ENCODE data around the gene NR6A1.
"Not testable (repeated sequence)": the region's sequence is repeated elsewhere in the genome, so short reads cannot be mapped to it uniquely, and the experiment has no call there.

Gene NR6A1

DNA sequence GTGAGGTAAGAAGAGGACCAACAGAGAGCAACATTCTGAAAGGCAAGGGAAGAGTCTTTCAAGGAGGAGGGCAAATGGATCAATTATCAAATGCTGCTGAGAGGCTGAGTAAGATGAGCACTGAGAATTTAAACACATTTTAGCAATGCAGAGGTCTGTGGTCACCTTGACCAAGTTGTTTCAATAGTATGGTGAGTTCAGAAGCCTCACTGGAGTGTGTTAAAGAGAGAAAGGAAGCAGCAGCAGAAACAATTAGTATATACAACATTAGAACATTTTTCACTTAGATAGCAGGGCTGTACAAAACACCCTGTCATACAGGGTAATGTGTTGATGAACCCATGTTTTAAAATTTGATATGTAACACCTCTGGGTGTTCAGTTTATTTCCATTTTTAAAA, 131.5 kb downstream of the NR6A1 start:
- no peak for DNase-seq

DNA sequence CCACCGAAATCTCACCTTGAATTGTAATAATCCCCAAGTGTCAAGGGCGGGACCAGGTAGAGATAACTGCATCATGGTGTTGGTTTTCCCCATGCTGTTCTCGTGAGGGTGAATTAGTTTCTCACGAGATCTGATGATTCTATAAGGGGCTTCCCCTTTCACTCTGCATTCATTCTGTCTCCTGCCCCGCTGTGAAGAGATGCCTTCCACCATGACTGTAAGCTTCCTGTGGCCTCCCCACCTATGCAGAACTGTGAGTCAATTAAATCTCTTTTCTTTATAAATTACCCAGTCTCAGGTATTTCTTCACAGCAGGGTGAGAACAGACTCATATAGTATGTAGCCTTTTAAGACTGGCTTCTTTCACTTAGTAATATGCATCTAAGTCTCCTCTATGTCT, 135.8 kb downstream of the NR6A1 start:
- no peak for DNase-seq

DNA sequence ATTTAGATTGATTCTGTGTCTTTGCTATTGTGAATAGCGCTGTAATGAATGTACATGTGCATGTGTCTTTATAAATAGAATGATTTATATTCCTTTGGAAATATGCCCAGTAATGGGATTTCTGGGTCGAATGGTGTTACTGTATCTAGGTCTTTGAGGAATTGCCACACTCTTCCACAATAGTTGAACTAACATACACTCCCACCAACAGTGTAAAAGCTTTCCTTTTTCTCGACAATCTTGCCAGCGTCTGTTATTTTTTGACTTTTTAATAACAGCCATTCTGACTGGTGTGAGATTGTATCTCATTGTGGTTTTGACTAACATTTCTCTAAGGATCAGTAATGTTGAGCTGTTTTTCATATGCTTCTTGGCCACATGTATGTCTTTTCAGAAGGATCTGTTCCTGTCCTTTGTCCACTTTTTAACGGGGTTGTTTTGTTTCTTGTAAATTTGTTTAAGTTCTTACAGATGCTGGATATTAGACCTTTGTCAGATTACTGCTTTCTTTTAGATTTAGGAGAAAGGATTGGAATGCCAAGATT, 139.0 kb downstream of the NR6A1 start:
- no peak for DNase-seq

DNA sequence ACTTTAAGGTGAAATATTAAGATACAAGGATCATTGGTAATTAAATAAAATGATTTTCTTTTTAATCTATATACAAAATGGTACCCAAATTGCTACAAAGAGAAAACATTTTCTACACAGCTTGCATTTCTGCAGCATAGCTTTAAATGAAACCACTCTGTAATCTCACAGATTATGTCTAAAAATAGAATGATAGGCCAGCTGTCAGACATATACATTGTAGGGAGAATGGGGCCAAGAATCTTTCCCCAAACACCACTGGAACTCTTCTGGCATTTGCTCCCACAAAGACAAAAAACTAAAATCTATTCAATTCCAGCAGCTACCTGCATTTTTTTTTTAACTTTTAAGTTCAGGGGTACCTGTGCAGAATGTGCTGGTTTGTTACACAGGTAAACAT, 139.8 kb downstream of the NR6A1 start:
- no peak for DNase-seq

DNA sequence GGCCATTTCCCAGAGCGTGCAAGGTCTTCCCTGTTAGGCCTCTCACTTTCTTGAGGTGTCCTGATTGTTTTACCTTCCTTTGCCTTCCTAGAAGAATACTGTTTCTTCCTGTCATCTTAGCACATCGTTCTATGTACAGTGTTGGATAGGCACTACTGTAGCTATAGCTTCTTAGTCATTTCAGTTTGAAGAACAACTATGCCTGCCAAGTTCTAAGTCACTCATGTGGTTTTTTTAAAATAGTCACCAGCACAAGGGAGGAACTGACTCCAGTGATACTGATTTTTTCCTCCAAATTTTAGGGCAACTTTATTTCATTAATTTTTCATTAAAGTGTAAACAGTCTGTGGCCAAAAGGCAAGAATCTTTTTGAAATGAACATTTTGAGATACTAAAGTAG, 141.5 kb downstream of the NR6A1 start:
- no peak for DNase-seq

DNA sequence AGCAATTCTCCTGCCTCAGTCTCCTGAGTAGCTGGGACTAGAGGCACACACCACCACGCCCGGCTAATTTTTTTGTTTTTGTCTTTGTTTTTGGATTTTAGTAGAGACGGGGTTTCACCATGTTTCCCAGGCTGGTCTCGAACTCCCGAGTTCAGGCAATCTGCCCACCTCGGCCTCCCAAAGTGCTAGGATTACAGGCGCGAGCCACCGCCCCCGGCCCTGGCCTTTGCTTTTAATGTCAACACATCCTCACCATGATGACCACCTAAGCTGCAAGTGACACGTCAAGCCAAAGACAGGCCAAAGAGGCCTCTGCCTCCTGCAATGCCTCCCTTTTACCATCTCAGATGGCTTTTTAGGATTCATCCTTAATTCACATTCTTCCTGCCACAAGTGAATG, 142.4 kb downstream of the NR6A1 start:
- DNase-seq: no peak

DNA sequence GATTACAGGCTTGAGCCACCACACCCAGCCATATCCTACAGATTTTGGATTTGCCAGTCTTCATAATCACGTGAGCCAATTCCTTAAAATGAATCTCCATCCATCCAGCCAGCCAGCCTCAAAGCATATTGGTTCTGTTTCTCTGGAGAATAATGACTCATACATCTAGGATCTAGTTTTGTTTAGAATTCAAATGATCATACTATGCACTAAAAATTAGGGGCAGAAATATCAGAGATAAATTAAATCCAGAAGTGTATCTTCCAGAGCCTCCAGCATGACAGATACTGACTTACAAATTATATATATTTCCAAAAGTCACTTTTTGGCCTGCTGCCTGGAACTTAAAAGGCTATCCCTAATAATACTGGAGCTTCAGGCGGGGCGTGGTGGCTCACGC, 144.8 kb downstream of the NR6A1 start:
- DNase-seq: no peak

DNA sequence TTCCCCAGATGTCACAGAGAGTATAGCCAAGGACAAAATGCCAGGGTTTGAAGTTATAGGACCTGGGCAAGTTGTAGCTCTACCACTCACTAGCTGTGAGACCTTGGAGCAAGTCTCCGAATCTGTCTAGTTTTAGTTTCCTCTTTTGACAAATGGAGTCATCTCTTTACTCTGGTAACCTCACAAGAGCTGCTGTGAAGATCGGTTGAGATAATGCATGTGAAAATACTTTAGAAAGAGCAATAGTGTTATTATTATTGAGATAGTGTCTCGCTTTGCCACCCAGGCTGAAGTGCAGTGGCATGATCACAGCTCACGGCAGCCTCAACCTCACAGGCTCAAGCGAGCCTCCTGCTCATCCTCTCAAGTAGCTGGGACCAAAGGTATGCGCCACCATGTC, 146.0 kb downstream of the NR6A1 start:
- no peak for DNase-seq

DNA sequence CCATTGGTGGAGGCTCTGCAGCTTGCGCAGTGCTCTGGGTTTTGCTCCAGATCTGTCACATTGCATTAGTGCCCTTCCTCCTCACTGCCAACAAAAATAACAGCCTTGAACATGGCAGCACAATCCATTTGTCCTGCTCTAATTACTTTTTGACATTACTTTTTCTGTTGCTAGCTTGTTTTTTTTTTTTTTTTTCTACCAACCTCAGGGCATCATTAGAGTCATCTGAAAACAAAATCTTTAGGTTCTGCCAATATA, 146.4 kb downstream of the NR6A1 start:
- DNase-seq: no peak

DNA sequence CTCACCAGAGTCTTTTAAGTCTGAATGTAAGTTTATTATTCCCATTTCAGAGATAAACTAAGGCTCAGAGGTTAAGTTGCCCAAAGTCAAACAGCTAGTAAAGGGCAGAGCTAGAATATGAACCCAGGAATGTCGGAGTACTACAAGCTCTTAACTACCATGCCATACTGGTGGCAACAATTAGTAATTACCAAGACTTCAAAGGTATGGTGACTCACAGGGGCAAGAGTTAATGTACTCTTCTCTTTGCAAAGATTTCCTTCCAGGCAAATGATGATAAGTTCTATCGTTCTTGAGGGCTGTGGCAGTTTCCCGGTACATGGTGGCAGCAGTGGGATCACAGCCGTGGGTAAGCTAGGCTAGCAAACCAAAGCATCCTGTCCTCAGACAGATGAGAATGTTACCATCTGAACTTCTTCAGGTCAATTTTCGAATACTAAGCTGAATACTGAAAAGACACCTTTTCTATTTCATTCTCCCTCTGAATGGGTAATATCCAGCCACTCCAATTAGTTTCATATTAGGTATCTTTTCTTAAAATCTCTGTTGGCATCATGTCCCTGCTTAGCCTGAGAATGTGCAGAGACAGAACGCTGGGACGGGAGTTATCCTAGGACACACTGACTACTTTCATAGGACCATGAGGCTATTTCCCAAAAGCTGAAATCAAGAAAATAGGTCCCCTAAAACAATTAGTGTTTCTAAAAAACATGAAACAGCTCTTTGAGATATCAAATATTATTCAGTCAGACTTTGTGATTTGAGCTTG, 147.0 kb downstream of the NR6A1 start:
- DNase-seq: no peak

DNA sequence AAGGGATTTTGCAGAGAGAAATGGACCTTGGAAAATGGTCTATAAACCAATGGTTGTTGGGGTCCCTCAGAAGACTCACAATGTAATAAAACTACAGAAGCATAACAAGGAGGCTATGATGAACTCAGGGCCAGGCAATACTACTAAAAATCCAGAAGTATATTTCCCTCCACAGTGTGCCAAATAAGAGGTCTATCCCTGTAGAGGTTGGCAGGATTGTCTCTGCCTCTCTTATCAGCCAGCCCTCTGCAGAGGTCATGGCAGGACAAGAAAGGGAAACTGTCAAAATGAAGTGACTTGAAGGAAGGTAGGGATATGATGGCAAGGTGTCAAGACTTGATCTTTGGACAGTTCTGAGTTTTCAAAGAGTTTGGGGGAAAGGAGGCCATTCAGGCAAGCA, 148.2 kb downstream of the NR6A1 start:
- no peak for DNase-seq

DNA sequence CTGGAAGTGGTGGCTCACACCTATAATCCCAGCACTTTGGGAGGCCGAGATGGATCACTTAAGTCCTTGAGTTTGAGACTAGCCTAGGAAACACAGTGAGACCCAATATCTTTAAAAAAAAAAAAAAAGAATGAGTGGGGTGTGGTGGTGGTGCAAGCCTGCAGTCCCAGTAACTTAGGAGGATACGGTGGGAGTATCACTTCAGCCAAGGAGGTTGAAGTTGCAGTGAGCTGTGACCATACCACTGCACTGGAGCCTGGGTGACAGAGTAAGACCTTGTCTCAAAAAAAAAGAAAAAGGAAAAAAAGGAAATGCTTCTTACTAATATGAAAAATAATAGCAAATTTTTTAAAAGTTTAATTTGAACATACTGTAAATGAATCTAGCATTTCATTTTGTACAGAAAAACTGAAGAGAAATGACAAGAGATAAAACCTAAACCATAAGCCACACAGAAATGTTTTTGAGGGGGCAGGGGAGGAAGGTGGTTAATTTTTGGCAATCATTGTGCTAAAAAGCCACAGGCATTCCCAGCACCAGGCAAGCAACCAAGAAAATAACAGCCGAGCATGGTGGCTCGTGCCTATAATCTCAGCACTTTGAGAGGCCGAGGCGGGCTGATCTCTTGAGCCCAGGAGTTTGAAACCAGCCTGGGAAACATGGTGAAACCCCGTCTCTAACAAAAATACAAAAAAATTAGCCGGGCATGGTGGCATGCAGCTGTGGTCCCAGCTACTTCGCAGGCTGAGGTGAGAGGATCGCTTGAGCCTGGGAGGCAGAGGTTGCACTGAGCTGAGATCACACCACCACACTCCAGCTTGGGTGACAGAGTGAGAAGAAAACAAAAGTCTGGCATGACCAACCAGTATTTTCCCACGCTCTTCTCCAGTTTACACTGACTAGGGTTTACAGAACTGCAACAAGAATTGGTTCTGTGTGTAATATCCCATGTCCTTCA, 149.5 kb downstream of the NR6A1 start:
- DNase-seq: no peak

DNA sequence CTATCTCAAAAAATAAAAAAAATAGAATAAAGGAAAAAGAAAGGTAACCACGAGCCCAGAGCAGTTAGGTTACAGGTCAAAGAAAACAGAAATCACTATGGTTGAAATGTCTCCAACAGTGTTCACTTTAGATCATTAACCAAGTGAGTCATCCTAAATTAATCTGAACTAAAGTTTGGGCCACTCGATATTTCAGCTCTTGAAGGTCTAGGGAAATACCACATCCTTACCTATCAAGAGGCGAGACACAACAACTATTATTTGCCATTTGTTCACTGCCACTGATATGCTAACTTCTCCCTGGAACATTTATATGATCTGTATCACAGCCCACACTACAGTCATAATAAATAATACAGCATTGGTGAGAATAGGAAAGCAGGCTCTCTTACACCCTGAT, 152.6 kb downstream of the NR6A1 start:
- DNase-seq: no peak

DNA sequence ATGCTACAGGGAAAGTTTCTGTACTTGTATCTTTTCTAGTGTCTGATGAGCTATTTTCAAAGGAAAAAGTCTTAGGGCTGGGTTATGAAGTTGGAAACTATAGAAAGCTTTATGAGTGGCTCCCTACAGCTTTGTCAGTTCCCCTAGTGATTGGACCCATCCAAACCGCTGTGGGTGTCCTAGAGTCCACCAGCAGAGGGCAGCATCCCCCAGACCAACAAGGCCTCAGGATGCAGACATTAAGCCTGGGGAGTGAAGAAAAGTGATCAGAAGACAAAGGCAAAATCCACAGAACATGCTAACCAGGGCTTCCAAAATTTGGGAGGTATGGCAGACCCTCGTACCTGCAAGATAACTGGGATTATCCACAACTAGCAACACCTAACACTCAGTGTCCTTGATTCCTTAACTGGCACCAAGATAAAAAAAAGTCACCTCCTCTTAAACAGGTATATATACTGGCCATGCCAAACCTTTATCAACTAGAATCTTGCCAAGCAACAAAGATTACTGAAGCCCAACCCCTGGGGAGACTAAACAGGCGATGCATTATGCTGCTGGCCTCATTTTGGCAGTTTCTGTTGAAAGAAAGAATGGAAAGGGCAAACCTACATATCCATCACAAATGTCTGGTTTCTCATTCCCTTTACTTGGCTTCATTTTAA, 153.5 kb downstream of the NR6A1 start:
- no peak for DNase-seq

DNA sequence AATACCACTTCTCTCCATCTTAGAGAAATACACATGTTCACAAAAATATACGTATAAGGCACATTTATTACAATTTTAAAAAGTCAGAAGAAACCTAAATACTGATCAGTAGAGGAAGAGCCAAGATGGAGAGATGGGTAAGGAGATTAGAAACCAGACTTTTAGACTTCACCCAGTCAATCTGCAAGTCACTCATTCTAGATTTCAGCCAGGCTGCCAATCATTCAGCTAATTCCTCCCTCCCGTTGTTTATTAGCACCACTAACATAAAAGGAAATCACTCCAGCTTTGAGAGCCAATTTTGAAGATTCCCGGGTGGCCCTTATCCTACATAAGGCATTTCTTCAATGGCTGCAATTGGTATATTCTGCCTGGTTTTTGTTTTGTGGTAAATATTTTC, 154.2 kb downstream of the NR6A1 start:
- no peak for DNase-seq

DNA sequence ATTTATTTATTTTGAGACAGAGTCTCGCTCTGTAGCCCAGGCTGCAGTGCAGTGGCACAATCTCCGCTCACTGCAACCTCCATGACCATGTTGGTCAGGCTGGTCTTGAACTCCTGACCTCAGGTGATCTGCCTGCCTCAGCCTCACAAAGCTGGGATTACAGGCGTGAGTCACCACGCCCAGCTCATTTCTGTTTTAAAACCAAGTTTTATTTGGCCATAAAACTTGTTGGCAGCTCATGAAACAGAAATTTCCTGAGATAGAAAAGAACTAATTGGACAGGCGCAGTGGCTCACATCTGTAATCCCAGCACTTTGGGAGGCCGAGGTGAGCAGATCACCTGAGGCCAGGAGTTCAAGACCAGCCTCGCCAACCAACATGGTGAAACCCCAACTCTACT, 155.3 kb downstream of the NR6A1 start:
- DNase-seq: not testable (repeated sequence)

DNA sequence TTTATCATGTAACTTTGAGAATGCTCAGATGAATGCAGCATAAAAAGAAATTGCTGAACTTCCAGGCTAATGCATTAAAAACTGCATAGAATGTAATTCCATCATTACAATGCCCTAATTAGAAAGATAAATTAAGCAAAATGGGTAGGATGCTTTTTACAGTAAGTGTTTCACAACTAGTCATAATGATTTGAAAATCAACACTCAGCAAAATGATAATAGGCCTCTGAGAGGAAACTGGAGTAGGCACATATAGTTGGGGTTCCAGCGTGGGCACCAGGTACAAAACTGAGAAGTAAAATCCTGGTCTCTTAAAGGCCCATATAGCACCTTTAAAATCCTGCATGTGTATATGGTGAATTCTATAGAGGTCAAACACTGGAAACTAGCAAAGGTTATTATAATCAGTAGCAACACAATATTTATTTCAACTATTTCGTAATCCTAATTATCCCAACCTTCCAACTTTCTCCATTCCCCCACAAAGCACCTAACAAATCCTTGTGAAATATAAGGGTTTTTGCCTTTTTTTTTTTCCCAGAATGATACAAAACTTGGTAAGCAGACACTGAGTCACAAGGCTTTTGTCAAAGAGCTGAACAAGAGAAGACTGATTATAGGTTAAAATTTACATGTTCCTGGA, 155.9 kb downstream of the NR6A1 start:
- DNase-seq: no peak

DNA sequence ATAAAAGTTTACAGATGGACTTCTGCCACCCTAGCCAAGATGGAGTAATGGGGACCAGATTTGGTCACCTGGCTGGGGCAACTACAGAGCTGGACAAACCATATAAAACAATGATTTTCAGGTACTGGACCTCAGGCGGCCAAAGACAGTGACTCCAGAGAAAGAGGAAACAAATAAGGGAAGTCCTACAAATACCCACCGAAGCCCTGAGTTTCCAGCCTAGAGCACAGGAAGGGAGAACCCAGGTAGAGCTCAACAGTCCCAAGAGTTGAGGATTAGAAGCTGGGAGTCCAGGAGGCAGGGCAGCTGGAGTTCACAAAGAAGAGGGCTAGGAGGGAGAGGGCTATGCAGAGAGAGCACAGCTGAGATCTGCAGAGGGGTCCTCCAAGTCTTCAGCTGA, 157.3 kb downstream of the NR6A1 start:
- no peak for DNase-seq

DNA sequence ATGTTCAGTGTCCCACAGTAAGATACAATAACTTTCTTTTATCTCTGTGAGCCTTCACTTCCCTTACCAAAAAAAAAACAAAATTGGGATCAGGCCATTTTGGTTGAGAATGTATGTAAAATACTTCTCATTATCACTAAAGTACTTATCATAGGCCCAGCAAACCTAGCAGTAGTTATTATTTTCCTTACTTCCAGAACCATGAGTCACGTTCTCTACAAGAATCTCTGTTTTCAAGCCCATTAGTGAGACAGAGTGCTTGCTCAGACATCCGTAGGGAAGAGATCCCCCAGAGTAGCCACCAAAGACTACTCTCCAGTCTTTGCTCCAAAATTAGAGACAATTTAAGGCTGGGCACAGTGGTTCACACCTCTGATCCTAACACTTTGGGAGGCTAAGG, 160.0 kb downstream of the NR6A1 start:
- DNase-seq: no peak

DNA sequence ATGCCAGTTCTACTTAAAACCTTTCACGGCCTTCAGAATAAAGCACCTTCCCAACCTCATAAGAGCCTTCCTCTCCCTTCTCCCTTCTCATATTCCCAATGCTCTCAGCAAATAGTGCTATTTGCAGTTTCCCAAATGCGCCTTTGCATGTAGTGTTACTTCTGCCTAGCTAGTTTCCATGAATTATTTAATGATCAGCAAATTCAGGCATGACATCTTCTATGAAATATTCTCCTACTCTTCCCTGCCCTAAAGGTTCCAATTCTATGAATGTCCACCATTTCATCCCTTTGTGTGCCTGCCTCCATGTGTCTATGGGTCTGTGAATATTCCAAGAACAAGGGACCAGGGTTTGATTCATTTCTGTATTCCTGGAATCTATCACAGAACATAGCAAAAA, 165.1 kb downstream of the NR6A1 start:
- DNase-seq: no peak

DNA sequence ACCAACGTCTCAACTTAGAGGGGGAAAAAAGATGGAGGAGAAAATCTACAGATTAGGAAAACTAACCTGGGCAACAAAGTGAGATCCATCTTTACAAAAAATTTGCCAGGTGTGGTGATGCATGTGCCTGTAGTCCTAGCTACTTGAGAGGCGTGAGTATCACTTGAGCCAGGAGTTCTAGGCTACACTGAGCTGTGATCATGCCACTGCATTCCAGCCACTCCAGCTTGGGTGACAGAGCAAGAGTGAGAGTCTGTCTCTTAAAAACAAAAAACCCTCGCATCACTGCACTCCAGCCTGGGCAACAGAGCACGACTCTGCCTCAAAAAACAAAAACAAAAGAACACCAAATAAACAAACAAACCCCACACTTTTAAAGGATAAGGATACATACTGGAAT, 165.9 kb downstream of the NR6A1 start:
- no peak for DNase-seq

DNA sequence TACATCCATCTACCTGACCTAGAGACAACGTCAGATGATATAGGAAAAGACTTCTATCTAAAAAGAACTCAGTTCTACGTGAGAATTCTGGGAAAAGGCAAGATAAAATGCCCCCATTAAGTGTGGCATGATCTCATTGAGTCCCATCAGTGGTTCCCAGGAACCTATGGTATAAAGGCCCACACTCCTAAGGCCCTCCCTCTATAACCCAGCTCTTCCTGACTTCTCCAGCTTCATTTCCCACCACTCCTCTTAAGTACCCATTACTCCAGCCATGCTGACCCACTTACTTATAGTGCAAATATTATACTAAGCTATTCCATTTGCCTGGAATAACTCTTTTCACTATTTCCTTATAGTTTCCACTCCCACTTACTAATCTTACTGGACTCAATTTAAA, 168.5 kb downstream of the NR6A1 start:
- DNase-seq: no peak

DNA sequence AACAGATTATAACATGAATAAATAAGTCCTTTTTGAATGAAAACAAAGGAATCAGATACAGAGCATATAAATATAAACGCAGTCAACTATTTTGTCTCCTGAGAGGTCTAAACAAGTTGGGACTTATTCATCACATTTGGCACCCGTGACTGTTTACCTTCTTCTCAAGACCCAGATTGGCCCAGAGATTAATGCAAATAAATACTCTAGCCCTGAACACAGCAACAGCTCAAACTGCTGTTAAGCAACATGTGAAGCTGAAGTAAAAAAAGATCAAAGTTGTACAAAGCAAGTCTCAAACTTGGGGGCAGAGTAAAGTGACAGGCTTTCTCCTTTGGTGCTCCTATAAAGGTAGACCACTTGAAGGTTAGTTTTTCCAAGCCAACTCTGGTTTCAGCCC, 168.9 kb downstream of the NR6A1 start:
- no peak for DNase-seq
